Activated CD4-positive, alpha-beta memory T cell treated with anti-CD3 and anti-CD28 coated beads, Interleukin-2, amount 10 ng/mL, durations not matched to agents 7 days and 5 days (primary cell): ENCODE measurements around the gene IL9. TPM values are rescaled to one million over a fixed set of nuclear protein-coding genes. Genes with fewer than 3 reads are reported as not detected.

ENCODE experiments used
- total RNA-seq, 2 experiments: library from RNA; stranded (reverse); gene quantifications; one replicate each; pipeline ENCODE4 v1.2.3, GENCODE V29; 2021

The IL9 gene
- total RNA-seq, 2 experiments from 2014 or later, result not detected

Other genes with a start within 250 kb of the IL9 start
- not detected for gene SLC25A48, start 61.2 kb downstream of the IL9 start, total RNA-seq
- not detected for gene LECT2, start 59.1 kb upstream of the IL9 start, total RNA-seq
- gene TGFBI, start 133.1 kb upstream of the IL9 start, total RNA-seq, result not detected
- gene SMAD5, start 237.0 kb upstream of the IL9 start, total RNA-seq, result 10 to 100 TPM; 11.5 to 11.8 TPM